Daoy (cell line): ENCODE results near the gene PRR7. TPM values are rescaled to one million over a fixed set of nuclear protein-coding genes. Genes with fewer than 3 reads are reported as not detected.

Source experiments
- DNase-seq: peaks from one replicate; pipeline ENCODE4 v3.0.0-alpha.2; 2015; ENCODE audit warnings: low read depth
- total RNA-seq: library from RNA; depleted of rRNA; stranded (reverse); fragments of >200 nt; shearing (Covaris generic); gene quantifications from 2 replicates; pipeline ENCODE4 v1.2.3, GENCODE V29; 2014

The PRR7 gene
- total RNA-seq, 1 experiment from 2014 or later: 21.4 TPM

GRCh38 chr5:177468685-177469628, 22.3 kb downstream of the PRR7 start:
- no peak for DNase-seq

- DNase-seq: no peak
Measured at GRCh38 chr5:177469750-177470525, 23.3 kb downstream of the PRR7 start.

GRCh38 chr5:177470759-177471536, 24.3 kb downstream of the PRR7 start:
- DNase-seq: no peak

GRCh38 chr5:177471610-177472356, 25.2 kb downstream of the PRR7 start:
- no peak for DNase-seq

GRCh38 chr5:177472460-177473442, 26.1 kb downstream of the PRR7 start:
- DNase-seq: peak; percentile 66

- peak; percentile 80 for DNase-seq
Measured at GRCh38 chr5:177473443-177474001, 26.9 kb downstream of the PRR7 start, which contains the start of gene DBN1. TSS of gene DBN1 (minus strand) at chr5:177473634. CDS start at chr5:177473521, 113 bp downstream.

- DNase-seq: no peak
Measured at GRCh38 chr5:177474002-177474476, 27.4 kb downstream of the PRR7 start.

- no peak for DNase-seq
Measured at GRCh38 chr5:177474846-177475562, 28.4 kb downstream of the PRR7 start.

- DNase-seq: no peak
Measured at GRCh38 chr5:177475563-177476427, 29.2 kb downstream of the PRR7 start.

- peak; percentile 81 for DNase-seq
Measured at GRCh38 chr5:177476531-177477233, 30.1 kb downstream of the PRR7 start.

GRCh38 chr5:177477701-177478477, 31.3 kb downstream of the PRR7 start:
- DNase-seq: no peak

GRCh38 chr5:177478711-177479646, 32.4 kb downstream of the PRR7 start:
- DNase-seq: peak; percentile 30

- DNase-seq: no peak
Measured at GRCh38 chr5:177479774-177480173, 33.2 kb downstream of the PRR7 start.

GRCh38 chr5:177482359-177482795, 35.8 kb downstream of the PRR7 start:
- no peak for DNase-seq

GRCh38 chr5:177483042-177483441, 36.4 kb downstream of the PRR7 start:
- no peak for DNase-seq
